Astrocyte of the cerebellum (primary cell): ENCODE results near the gene GATA5.

Source experiments
- DNase-seq: peaks from one replicate; pipeline ENCODE4 v3.0.0-alpha.2; 2011; ENCODE audit warnings: low read depth
- H3K4me3 ChIP-seq: 2 replicates; pipeline ENCODE4 v1.5.1; 2011; ENCODE audit warnings: mild to moderate bottlenecking, low read depth, low read length, moderate library complexity
- CTCF ChIP-seq: IDR thresholded peaks from 2 replicates; pipeline ENCODE4 v1.5.1; 2012; ENCODE audit warnings: low read length, low read depth, moderate library complexity, mild to moderate bottlenecking; ENCODE audit errors: missing control alignments
- in situ Hi-C: cut with HindIII; loops from 2 replicates; pipeline ENCODE4 v1.10.0; 2017; ENCODE audit warnings: low sequenced_read_pairs

Gene GATA5

GRCh38 chr20:62489186-62489931 is 13.6 kb upstream of the GATA5 start:
- in situ Hi-C loops: no loop called here
- TF ChIP-seq CTCF: no peak
- no peak for DNase-seq
- no peak overlapping the region for H3K4me3 ChIP-seq

GRCh38 chr20:62488470-62488869 is 12.7 kb upstream of the GATA5 start:
- in situ Hi-C loops: no loop called here
- DNase-seq: no peak
- no peak overlapping the region for H3K4me3 ChIP-seq
- no peak for TF ChIP-seq CTCF

- in situ Hi-C loops: no loop called here
- TF ChIP-seq CTCF: no peak
- no peak for DNase-seq
- no peak overlapping the region for H3K4me3 ChIP-seq
Measured at GRCh38 chr20:62487561-62488354, 12.0 kb upstream of the GATA5 start.

GRCh38 chr20:62487118-62487517 is 11.3 kb upstream of the GATA5 start:
- TF ChIP-seq CTCF: no peak
- DNase-seq: no peak
- in situ Hi-C loops: no loop called here
- no peak overlapping the region for H3K4me3 ChIP-seq

GRCh38 chr20:62486484-62486883 is 10.7 kb upstream of the GATA5 start:
- TF ChIP-seq CTCF: no peak
- in situ Hi-C loops: no loop called here
- H3K4me3 ChIP-seq: no peak overlapping the region
- DNase-seq: no peak

GRCh38 chr20:62485701-62486089 is 9.9 kb upstream of the GATA5 start:
- H3K4me3 ChIP-seq: no peak overlapping the region
- in situ Hi-C loops: no loop called here
- no peak for DNase-seq
- no peak for TF ChIP-seq CTCF
